ENCODE data around the gene ASZ1.

ASZ1 gene

DNA sequence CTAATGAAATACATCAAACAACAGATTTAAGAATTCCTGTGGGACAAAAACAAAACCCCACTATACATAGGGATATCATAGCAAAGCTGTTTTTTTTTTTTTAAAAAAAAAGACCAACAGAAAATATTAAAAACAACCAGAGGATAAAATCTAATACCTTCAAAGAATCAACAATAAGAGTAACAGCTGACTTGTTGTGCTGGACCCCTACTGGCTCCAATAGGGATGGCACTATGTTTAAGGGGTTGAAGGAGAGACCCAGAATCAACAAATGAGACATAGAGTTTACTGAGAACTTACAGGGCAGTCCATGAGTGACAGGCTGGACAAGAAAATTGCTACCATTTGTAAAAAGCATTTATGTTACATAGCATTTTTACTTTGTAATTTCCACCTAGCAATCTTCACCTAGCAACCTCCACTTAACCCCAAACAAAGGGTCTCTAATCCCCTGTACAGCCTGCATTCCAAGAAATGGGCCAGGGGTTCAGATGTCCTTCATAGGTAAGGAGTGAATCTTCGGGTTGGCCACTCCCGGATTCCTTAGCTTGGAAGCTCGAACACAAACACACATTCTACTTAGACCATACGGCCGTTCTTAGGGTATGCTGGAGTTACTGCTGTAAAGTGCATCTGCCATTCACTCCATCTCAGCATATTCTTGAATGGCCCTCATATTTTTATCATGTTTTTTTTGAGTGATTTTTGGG lies 25.8 kb downstream of the ASZ1 start:
- DNase-seq, result no peak

DNA sequence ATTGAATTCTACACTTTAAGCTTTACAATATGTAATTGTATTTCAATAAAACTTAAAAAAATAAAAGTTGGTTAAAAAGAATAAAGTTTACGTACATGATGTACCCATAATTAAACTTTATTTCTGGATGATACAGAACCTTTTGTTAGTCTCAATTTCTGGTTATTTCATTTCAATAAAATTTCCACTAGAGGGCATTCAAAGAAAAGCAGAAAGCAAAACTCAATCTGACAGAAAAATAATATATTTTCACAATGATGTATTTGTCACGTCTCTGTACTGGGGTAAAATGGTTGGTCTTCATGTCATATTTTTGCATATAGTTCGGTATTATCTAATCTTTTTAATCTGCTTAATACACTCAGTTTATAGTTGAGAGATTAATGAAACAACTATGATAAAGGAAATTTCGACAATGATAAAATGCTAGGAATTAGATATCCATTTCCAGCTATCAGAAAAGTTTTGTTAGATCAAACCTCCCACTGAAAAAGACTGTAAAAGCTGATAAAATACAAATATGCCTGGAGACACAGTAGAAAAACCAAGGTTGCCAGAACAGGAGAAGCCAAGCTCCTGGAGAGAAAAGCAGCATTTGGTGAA lies 27.4 kb downstream of the ASZ1 start:
- no peak for DNase-seq

DNA sequence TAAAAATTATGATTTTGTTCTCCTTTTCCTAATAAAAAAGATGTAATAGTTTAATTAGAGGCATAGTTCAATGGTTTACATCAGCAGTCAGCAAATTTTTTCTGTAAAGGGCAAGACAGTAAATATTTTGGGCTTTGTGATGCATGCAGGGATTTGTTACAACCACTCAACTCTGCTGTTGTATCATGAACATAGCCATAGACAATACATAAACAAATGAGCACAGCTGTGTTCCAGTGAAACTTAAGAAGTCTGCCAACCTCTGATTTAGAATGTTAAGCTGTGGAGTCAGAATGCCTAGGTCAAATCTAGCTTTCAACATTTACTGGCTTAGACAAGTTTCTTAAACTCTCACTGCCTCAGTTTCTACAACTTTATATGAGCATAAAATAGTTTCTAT lies 31.6 kb downstream of the ASZ1 start:
- no peak for DNase-seq

DNA sequence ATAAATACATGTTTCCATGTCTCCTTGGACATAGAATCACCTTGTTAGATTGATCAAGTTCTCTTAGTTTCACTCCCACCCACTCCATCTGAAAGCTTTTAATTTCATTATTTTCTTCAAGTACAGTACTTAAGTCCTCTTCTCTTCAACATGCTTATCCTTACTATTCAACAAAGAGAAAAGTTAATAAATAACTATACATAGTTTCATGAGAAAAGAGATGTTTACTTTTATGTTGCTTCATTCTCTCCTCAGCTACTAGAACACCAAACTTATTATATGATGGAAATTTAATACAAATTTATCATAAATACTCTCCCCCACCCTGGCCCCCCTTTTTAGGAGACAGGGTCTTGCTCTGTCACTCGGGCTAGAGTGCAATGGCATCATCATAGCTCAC lies 33.5 kb downstream of the ASZ1 start:
- no peak for DNase-seq

DNA sequence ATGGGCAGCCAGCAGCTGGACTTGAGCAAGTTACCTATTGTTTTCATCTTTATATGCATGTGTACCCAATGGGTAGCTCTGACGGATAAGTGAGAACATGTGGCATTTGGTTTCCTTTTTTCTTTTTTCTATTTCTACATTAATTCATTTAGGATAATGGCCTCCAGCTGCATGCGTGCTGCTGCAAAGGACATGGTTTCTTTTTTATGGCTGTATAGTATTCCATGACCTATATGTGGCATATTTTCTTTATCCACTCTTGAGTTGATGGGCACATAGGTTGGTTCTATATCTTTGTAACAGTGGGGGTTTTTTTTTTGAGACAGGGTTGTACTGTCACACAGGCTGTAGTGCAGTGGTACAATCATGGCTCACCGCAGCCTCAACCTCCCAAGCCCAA lies 37.4 kb downstream of the ASZ1 start:
- DNase-seq, result no peak

DNA sequence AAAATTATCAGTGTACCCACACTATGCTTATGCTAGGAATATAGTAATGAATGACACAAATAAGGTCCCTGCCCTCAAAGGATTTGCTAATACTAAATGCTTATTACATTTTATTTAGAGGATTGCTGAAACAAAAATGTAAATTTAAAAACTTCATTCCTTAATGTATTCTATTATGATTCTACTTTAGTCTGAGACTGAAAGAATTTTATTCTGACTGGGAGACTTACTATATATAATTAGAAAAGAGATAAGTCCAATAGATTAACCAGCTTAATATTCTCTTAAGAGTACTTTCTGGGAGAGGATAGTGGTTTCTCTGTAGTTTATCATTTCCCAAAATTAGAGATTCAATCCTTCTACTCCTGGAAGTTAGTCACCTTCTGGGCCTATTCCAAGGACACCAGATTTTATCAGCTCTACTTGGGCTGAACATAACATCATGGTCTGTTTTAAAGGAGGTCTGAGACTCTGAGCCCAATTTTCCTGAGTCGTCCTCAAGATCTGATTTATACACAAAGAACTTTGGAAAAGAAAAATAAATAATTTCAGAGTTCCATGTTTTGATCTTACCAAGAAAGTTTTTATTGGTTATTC lies 41.1 kb downstream of the ASZ1 start:
- DNase-seq, result no peak

DNA sequence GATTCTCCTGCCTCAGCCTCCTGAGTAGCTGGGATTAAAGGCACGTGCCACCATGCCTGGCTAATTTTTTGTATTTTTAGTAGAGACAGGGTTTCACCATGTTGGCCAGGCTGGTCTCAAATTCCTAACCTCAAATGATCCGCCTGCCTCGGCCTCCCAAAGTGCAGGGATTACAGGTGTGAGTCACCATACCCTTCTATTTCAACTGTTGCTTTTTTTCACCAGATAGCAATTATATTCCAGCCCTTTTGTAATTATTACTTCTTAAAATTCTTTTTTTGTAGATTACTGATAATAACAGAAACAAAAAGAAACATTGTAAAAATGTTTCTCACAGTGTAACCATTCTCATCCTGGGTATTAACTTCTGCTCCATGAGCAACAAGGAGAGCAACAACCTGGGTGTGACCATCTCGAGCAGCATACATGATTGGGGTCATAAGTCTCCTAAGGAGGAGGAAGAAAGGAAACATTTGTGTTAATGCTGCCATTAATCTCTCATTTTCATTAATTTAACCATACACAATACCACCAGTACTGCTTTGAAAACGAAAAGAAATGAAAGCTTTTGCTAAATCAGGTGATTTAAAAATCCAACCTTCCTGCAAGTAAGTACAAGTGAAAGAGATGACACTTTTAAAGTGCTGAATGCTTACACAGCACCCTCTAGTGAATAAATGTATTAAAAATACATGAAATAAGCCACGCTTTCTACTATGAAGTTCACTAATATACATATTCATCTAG lies 41.8 kb downstream of the ASZ1 start:
- no peak for DNase-seq

DNA sequence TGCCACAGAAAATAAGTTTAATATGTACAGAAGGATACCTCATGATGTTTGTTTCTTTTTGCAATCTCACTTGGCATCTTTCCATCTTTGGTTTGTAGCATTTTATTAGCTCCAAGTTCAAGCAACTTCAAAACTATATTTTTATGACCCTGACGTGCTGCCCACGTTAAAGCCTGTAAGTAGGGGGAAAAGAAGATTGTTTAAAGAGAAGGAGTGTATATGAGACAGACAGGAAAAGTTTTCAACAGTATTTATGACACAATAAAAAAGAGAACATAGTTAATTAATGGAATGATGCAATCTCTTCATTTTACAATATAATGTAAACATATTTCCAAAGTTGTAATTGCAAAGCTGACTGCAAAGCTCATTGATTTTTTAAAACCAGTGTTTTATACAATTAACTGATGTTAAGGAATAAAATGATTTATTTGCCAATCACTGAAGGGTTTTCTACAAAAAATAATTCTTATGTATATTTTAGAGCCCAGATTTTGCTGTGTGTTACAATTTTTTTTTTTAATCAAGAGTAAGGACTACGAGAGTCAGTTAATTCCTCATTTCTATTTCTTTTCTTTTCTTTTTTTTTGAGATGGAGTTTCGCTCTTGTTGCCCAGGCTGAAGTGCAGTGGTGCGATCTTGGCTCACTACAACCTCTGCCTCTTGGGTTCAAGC lies 42.5 kb downstream of the ASZ1 start:
- DNase-seq, result no peak

DNA sequence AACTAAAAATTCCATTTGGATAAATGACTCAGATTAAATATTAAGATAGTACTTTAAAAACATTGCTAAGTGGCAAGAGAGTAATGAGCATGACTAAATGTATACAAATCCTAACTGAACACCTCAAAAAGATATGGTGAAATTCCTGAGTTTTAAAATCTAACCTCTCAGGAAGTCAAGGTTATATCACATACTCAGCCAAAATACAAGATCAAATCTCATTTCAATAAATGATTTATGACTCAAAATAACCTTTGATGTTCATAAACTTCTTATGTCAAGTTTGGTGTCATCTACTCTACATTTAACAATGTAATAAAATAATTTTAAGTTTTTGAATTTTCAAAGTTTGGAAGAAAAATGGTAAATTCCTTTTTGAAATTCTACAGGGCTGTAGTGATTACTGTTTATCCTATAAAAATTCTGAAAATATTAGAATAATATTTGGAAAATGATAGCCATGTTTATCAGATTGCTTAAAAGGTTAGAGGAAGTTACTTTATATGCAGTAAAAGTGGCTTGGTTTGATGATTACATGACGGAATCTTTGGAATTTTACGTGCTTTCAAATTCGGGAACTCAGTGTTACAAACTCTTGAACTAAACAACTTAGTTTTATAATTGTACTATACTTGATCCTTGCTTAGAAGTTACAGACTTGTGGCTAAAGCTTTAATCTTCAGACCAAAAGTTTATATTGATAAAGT lies 43.7 kb downstream of the ASZ1 start:
- no peak for DNase-seq

DNA sequence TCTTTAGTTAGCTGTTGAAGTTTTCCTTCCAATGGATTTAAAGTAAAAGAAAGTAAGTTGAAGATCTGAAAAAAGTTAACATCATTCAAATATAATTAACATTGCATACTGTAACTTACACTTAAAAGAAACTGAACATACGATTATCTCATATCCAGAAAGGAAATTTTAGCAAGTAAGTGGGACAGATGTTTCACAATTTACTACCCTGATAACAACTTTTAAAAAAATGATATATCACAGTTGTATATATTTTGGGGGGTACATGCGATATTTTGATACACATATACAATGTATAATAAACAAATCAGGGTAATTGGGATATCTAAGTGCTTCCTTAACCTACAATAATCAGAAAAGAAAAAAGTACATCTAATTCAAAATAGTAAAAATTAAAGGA lies 44.2 kb downstream of the ASZ1 start:
- no peak for DNase-seq

DNA sequence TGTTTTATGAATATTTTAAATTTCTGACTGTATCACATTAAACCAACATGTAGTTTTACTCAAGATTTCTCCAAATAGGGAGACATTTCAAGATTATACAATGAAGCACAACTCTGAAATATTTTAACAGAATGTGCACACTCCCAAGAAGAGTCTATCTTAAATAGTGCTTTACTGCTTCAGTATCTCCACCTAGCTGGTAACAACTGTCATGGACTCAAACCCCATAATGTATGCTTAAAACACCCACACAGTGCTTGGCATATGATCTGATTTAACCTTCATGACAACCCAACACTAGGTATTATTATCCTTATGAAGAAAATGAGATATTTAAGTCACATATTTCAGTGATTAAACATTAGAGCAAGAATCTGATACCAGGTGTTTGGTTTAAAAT lies 45.9 kb downstream of the ASZ1 start:
- DNase-seq, result no peak

DNA sequence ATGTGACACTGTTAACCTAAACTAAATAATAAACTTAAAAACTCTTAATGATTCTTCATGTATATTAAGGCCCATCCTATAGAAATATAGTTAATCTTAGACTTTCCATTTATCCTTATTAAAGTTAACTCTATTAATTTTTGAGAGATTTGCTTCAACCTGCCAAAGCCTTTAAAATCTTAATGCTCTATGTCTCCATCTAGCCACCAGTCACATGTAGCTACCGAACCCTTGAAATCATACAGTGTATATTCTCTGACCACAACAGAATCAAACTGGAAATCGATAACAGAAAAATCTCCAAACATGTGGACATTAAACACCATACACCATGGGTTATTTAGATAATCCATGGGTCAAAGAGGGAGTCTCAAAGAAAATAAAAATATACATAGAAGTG lies 51.9 kb downstream of the ASZ1 start:
- no peak for DNase-seq

DNA sequence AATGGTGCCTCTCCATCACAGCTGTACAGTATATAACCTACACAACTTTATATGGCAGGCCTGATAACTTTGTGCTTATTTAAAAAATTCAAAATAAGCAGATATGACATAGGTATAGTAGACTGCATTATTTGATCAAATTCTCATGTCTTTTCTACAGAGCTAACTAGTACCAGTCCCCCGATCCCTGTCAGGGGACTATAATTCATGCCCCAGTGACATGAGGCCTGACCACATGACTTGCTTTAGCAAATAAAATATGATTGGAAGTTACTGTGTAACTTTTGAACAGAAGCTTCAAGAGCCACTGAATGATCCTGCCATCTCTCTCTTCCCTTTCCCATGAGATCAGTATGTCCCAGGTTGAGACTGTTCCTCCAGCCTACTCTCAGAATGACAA lies 55.2 kb downstream of the ASZ1 start:
- no peak for DNase-seq

DNA sequence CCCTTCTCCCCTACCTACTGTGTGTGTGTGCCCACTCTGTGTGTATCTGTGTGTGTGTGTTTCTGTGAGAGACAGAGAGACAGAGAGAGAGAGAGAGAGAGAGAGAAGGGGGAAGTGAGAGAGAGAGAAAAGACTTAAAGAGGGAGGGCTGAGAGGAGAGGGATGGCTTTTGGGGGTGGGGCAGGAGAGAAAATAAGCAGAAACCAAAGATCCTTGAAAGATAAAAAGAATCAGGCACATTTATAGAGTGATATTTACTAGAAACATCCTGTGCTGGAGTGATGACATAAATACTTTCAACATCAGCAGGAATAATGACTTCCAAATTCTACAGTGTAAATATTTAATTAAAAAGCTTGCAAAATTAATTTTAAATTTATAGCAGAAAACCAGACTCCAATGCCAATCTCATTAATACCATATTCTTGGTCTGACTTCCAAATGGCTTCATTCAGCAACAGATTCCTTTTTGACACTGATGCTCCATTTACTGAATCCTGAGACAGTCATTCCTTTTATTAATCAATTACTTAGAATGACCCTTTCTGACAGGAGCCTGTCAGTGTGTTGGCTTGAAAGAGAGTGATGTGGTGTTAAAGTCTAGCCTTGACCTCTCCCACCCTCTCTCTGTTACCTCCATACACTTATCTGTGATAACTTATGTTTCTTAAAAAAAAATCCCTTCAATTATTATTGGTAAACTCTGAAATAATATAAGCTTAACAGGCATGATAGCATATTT lies 62.8 kb downstream of the ASZ1 start:
- DNase-seq, result no peak

DNA sequence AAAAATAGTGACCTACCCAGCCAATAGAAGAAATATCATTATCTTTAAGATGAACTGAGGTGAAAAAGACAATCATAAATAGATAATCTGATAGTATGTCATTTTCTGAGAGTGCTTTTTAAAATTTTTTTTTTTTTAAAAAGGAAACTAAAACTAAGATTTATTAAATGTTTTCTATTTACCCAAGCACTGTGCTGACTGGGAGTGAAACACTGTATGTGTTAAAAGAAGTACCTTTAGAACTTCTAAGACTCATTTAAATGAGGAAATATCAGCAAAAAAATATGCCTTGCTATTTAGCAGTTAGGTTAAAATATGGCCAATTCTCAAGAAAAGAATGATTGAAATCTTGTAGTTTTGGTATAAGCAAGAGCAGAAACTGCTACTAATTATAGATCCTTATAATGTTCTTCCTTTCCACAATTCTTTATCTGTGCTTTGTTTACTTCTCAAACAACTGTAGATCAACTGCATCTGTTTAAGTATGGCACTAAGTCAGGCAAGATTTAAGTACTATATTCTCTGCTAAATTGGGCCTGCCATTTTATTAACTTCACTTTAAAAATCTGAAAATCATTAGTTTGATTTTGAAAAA lies 64.9 kb downstream of the ASZ1 start:
- no peak for DNase-seq

DNA sequence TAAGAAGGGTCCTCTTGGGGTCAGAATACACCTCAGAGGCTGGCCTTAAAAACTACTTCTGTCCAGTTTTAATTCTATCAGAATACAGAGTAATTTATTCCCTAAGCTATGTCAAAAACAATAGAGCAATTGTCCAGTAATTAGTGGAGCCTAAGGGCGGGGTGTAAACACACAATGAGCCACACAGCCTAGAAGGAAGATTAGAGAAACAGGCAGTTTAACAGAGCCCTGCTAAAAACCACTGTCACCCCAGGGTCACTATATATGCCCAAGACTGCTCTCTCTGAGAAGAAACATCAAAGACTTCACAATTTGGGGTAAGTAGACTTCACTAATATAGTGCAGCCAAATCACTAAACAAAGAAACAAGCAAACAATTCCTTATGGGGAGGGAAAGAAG lies 77.3 kb downstream of the ASZ1 start:
- DNase-seq, result no peak

DNA sequence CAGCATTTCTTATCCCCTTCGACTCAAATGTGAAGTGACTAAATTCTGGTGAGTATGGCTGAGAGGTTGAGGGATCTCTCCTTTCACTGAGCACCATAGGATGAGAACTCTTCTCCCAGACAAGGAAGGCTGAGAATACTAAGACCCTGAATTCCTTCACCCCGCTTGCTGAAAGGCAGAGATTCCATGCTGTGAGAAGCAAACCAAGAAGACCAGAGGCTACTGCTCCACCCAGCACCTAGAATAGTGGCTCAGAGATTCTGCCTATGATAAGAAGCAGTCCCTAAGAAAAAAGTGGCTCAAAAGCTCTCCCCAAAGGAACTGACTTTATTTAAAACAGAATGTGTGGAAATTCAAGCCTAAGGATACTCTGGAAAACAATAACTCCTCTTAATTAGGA lies 77.7 kb downstream of the ASZ1 start:
- no peak for DNase-seq

DNA sequence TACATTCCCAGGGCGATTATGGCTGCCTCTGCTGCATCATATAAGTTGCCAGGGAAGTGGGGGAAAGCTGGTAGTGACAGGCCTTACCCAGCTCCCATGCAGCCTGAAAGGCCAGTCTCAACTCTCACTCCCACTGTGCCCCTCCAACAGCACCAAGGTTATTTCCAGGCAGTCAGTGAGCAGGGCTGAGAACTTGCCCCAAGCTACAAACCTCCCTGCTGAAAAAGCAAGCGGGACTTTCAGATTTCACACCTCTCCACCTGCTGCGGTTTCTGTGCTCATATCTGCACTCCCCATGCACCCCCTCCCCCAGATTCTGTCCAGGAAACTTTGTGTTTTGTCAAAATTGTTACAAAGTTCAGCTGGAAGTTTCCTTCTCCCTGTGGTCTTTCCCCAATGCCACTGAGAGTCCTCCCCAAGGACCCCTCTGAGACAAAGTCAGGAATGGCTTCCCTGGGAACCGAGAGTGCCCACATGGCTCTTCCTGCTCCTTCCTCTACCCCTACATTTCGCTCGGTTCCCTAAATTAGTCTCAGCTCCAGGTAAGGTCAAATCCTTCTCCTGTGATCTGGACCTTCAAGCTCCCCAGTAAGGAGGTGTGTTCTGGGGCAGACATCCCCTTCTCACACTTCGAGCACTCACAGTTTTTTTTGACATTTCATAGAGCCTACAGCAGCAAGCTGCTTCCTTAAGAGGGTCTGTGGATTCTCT lies 79.2 kb downstream of the ASZ1 start:
- no peak for DNase-seq

DNA sequence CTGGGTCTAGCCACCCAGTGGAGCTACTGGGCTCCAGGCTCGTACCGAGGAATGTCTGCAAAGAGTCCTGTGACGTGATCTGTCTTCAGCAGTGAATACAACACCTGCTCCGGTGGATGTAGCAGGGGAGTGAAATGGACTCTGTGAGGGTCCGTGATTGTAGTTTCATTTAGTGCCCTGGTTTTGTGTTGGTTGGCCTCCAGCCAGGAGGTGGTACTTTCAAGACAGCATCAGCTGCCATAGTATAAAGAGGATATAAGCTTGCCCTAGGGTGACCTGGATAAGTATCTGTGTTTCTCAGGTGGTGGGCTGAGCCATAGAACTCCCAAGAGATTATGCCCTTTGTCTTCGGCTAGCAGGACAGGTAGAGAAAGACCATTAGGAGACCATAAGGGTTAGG lies 79.8 kb downstream of the ASZ1 start:
- no peak for DNase-seq

DNA sequence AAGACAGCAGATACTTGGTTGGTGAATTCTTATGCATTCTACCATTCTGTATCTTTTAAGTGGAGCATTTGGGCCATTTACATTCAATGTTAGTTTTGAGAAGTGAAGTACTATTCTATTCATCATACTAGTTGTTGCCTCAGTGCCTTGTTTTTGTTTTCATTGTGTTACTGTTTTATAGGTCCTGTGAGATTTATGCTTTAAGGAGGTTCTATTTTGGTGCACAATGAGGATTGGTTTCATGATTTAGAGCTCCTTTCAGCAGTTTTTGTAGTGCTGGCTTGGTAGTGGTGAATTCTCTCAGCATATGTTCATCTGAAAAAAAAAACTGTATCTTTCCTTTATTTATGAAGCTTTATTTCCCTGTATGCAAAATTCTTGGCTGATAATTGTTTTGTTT lies 81.1 kb downstream of the ASZ1 start:
- no peak for DNase-seq

DNA sequence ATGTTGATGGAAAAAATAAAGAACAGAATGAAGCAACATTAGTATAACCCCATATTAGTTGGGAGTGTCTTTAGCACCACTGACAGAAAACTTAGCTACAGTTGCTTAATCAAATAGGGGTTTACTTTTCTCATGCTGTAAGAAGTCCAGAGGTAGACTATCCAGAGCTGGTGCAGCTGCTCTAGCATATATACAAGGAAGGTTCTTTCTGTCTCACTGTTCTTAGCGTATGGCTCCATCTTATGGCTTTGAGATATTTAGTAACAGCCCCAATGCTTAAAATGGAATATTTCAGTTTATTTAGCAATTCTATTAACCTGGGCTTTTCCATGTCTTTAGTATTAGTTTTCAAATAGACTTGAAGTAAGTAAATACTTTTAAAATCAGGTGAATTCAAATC lies 89.3 kb downstream of the ASZ1 start:
- DNase-seq, result no peak

All from NCI-H774 (cell line).